Upper lobe of left lung (tissue), 6 donors: ENCODE results near the gene MBD3L5. TPM values are rescaled to one million over a fixed set of nuclear protein-coding genes. Genes with fewer than 3 reads are reported as not detected.
A peak's percentile ranks its signal among the peaks of the same experiment; 100 is the strongest.
"Not testable (repeated sequence)": the region's sequence is repeated elsewhere in the genome, so short reads cannot be mapped to it uniquely, and the experiment has no call there.

Source experiments
- ATAC-seq, 2 donors: fragments of 200-7000 bp; cut with Tn5 transposase; one replicate each; pipeline ENCODE4 v1.9.1; 2022; ENCODE audit warnings: mild to moderate bottlenecking in 2 of 2, moderate library complexity in 2 of 2; ENCODE audit not compliant: low FRiP score in 2 of 2
- DNase-seq, 2 donors: peaks; one replicate each; pipeline ENCODE4 v3.0.0-alpha.2; 2019 to 2020
- H3K27ac ChIP-seq, 4 donors: fragments of 200-600 bp; sonication (generic); one replicate each; pipeline ENCODE4 v1.5.1; 2016 to 2019
- H3K27me3 ChIP-seq, 4 donors: fragments of 200-600 bp; sonication (generic); one replicate each; pipeline ENCODE4 v1.5.1; 2017 to 2019
- H3K36me3 ChIP-seq, 4 donors: fragments of 200-600 bp; sonication (generic); one replicate each; pipeline ENCODE4 v1.5.1; 2016 to 2019
- H3K4me1 ChIP-seq, 4 donors: fragments of 200-600 bp; sonication (generic); one replicate each; pipeline ENCODE4 v1.5.1; 2018 to 2019
- H3K4me3 ChIP-seq, 4 donors: fragments of 200-600 bp; sonication (generic); one replicate each; pipeline ENCODE4 v1.5.1; 2017 to 2019; ENCODE audit warnings: mild to moderate bottlenecking in 2 of 4, moderate library complexity in 1 of 4
- H3K9me3 ChIP-seq, 4 donors: fragments of 200-600 bp; sonication (generic); one replicate each; pipeline ENCODE4 v1.5.1; 2018 to 2019
- CTCF ChIP-seq, 6 experiments: fragments of 450-650 bp in 4 of 6; fragments of 200-600 bp in 2 of 6; sonication (generic) in 2 of 6; IDR thresholded peaks; one replicate each; pipeline ENCODE4 v1.5.1; 2016 to 2019; ENCODE audit warnings: antibody characterized with exemption in 6 of 6
- EP300 ChIP-seq, 4 donors: sonication (generic); formaldehyde crosslinking; IDR thresholded peaks; one replicate each; pipeline ENCODE4 v1.5.1; 2017; ENCODE audit warnings: antibody characterized with exemption in 4 of 4, control low read depth in 2 of 4
- POLR2A ChIP-seq, 4 donors: fragments of 450-650 bp; IDR thresholded peaks; one replicate each; pipeline ENCODE4 v1.5.1; 2016 to 2017; ENCODE audit warnings: antibody characterized with exemption in 4 of 4, mild to moderate bottlenecking in 2 of 4
- POLR2AphosphoS5 ChIP-seq, 2 donors: sonication (generic); formaldehyde crosslinking; IDR thresholded peaks; one replicate each; pipeline ENCODE4 v1.5.1; 2017; ENCODE audit warnings: antibody characterized with exemption in 2 of 2
- WGBS, 2 donors: methylation state at CpG; one replicate each; pipeline ENCODE4 v1.1.5; 2017 to 2018; 5-methylcytosine and 5-hydroxymethylcytosine counted together
- total RNA-seq, 6 donors: library from RNA; depleted of rRNA in 4 of 6; stranded (reverse); fragments of >200 nt in 4 of 6; gene quantifications; one replicate each; pipeline versions ENCODE4 v1.1.0 to v1.2.1, GENCODE V29; 2016 to 2021
- donor health status: DM: no; HTN: no; CAD: no; lungs with moderate emphysema.
- donor health status: DM: no; HTN: yes; CAD: no; lungs with severe emphysema.

MBD3L5 gene
- total RNA-seq, 6 donors from 2014 or later: not detected

GRCh38 chr19:7056371-7056770, 26.0 kb downstream of the MBD3L5 start:
- not testable (repeated sequence) for H3K27me3 ChIP-seq, H3K36me3 ChIP-seq, H3K4me3 ChIP-seq, ATAC-seq, DNase-seq, H3K4me1 ChIP-seq, H3K9me3 ChIP-seq, H3K27ac ChIP-seq
- WGBS, 2 donors: no CpG with 5 or more reads among the region's 16 CpGs

GRCh38 chr19:7058576-7058975, 28.2 kb downstream of the MBD3L5 start, which contains the start of gene MBD3L3:
Gene MBD3L3 (minus strand): TSS chr19:7058676. CDS start chr19:7058605, 71 bp downstream.
- not testable (repeated sequence) for H3K9me3 ChIP-seq, H3K4me3 ChIP-seq, H3K36me3 ChIP-seq, H3K27ac ChIP-seq, H3K27me3 ChIP-seq, ATAC-seq, DNase-seq, H3K4me1 ChIP-seq
- no CpG with 5 or more reads among the region's 8 CpGs for WGBS, 2 donors

GRCh38 chr19:7059977-7060376, 29.6 kb downstream of the MBD3L5 start:
- not testable (repeated sequence) for H3K27me3 ChIP-seq
- WGBS, 2 donors: 35 to 61% methylated on average over 1 to 2 of the region's 2 CpGs

GRCh38 chr19:7063339-7063738, 33.0 kb downstream of the MBD3L5 start:
- ATAC-seq (no peak), DNase-seq (no peak)
- H3K9me3 ChIP-seq: no peaks in the 10 kb centered on the region
- no peaks in the 10 kb centered on the region for H3K4me1 ChIP-seq
- H3K27ac ChIP-seq: no peak overlapping the region
- no peaks in the 10 kb centered on the region for H3K27me3 ChIP-seq
- no peaks in the 10 kb centered on the region for H3K36me3 ChIP-seq
- no peak overlapping the region for H3K4me3 ChIP-seq
- WGBS, 2 donors: 84 to 86% methylated on average over 4 of the region's 4 CpGs
- TF ChIP-seq EP300 (IDR thresholded peaks at IDR 0.05) (no peak), CTCF (IDR thresholded peaks at IDR 0.05) (no peak), POLR2A (IDR thresholded peaks at IDR 0.05) (no peak), POLR2AphosphoS5 (IDR thresholded peaks at IDR 0.05) (no peak)

More at GRCh38 chr19:7059977-7060376, 29.6 kb downstream of the MBD3L5 start:
- DNase-seq, ATAC-seq, H3K27ac ChIP-seq, H3K36me3 ChIP-seq, H3K9me3 ChIP-seq, H3K4me1 ChIP-seq, H3K4me3 ChIP-seq: not testable (repeated sequence)

DNA sequence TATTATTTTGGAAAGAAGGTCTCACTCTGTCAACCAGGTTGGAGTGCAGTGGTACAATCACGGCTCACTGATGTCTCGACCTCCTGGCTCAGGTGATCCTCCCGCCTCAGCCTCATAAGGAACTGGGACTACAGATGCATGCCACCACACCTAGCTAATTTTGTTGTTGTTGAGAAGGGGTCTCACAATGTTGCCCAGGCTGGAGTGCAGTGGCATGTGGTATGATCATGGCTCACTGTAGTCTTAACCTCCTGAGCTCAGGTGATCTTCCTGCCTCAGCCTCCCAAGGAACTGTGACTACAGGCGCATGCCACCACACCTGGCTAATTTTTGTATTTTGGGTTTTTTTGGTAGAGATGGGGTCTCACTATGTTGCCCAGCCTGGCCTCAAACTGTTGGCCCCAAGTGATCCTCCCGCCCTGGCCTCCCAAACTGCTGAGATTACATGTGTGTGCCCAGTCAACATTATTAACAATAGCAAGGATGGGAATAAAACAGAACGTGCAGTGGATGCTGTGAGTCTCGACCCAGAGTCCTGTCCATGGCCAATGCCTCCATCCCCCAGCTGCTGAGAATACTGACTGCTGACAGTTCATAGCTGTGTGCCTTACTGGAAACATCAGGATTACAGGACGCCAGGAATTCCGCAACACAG, 33.5 kb downstream of the MBD3L5 start:
- ATAC-seq: peak in 1 of 2 donors; percentile 19
- no peaks in the 10 kb centered on the region for H3K9me3 ChIP-seq
- no peak for DNase-seq
- H3K4me1 ChIP-seq: peaks cover 0 to 2% (median 0%) of the 10 kb centered on the region in 4 donors
- no peak overlapping the region for H3K27ac ChIP-seq
- no peaks in the 10 kb centered on the region for H3K27me3 ChIP-seq
- whole genome bisulfite sequencing, 2 donors: 94 to 95% methylated on average over 9 of the region's 9 CpGs
- TF ChIP-seq CTCF (IDR thresholded peaks at IDR 0.05) (no peak), EP300 (IDR thresholded peaks at IDR 0.05) (no peak), POLR2A (IDR thresholded peaks at IDR 0.05) (no peak), POLR2AphosphoS5 (IDR thresholded peaks at IDR 0.05) (no peak)
- no peaks in the 10 kb centered on the region for H3K36me3 ChIP-seq
- no peak overlapping the region for H3K4me3 ChIP-seq

DNA sequence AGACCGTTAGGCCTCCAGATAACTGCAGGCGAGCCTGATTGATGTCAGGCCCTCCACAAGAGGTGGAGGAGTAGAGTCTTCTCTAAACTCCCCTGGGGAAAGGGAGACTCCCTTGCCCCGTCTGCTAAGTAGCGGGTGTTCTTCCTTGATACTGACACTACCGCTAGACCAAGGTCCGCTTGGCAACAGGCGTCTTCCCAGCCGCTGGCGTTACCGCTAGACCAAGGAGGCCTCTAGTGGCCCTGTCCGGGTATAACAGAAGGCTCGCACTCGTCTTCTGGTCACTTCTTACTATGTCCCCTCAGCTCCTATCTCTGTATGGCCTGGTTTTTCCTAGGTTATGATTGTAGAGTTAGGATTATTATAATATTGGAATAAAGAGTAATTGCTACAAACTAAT, 36.7 kb downstream of the MBD3L5 start:
- DNase-seq, H3K27me3 ChIP-seq, ATAC-seq, H3K27ac ChIP-seq, H3K4me3 ChIP-seq, H3K9me3 ChIP-seq: not testable (repeated sequence)
- H3K36me3 ChIP-seq: peaks cover 5 to 17% (median 12%) of the 10 kb centered on the region in 4 donors
- H3K4me1 ChIP-seq: peaks cover 7 to 17% (median 11%) of the 10 kb centered on the region in 4 donors
- 60 to 66% methylated on average over 13 of the region's 13 CpGs for WGBS, 2 donors

GRCh38 chr19:7067716-7068115, 37.3 kb downstream of the MBD3L5 start:
- Histone ChIP-seq H3K9me3 (no peaks in the 10 kb centered on the region), H3K4me1 (peaks cover 7 to 17% (median 11%) of the 10 kb centered on the region in 4 donors), H3K27me3 (no peaks in the 10 kb centered on the region), H3K36me3 (peaks cover 10 to 23% (median 18%) of the 10 kb centered on the region in 4 donors), H3K27ac (no peak overlapping the region), H3K4me3 (no peak overlapping the region)
- WGBS, 2 donors: 85% methylated on average over 2 of the region's 2 CpGs
- ATAC-seq (no peak), DNase-seq (no peak)
- TF ChIP-seq POLR2A (IDR thresholded peaks at IDR 0.05): no peak
- no peak for TF ChIP-seq CTCF (IDR thresholded peaks at IDR 0.05)
- TF ChIP-seq POLR2AphosphoS5 (IDR thresholded peaks at IDR 0.05): no peak
- no peak for TF ChIP-seq EP300 (IDR thresholded peaks at IDR 0.05)
